Lung (tissue), 12 donors: ENCODE measurements around the gene SERF2. TPM values are rescaled to one million over a fixed set of nuclear protein-coding genes. Genes with fewer than 3 reads are reported as not detected.

Experiments used
- ATAC-seq: fragments of 200-7000 bp; cut with Tn5 transposase; one replicate; pipeline ENCODE4 v1.9.1; 2020; ENCODE audit warnings: moderate number of reproducible peaks; ENCODE audit not compliant: insufficient read depth, low FRiP score
- DNase-seq, 3 donors: peaks; one replicate each; pipeline ENCODE4 v3.0.0-alpha.2; 2013 to 2017
- H3K27ac ChIP-seq, 2 donors: one replicate each; pipeline ENCODE4 v1.5.1; 2013; ENCODE audit warnings: mild to moderate bottlenecking in 2 of 2, moderate library complexity in 2 of 2, control low read depth in 1 of 2, inconsistent platforms in 1 of 2, low read depth in 1 of 2, low read length in 1 of 2
- H3K27me3 ChIP-seq, 3 donors: one replicate each; pipeline ENCODE4 v1.5.1; 2013; ENCODE audit warnings: low read length in 2 of 3; ENCODE audit not compliant: control insufficient read depth in 3 of 3, insufficient read depth in 3 of 3
- H3K36me3 ChIP-seq, 4 donors: one replicate each; pipeline ENCODE4 v1.5.1; 2013; ENCODE audit warnings: low read length in 4 of 4, mild to moderate bottlenecking in 1 of 4, moderate library complexity in 1 of 4; ENCODE audit not compliant: control insufficient read depth in 4 of 4, insufficient read depth in 4 of 4
- H3K4me1 ChIP-seq, 5 donors: one replicate each; pipeline ENCODE4 v1.5.1; 2013; ENCODE audit warnings: low read length in 5 of 5, mild to moderate bottlenecking in 2 of 5, moderate library complexity in 1 of 5; ENCODE audit not compliant: control insufficient read depth in 5 of 5, insufficient read depth in 5 of 5
- H3K4me3 ChIP-seq: one replicate; pipeline ENCODE4 v1.5.1; 2013; ENCODE audit warnings: mild to moderate bottlenecking, control low read depth, moderate library complexity
- H3K9ac ChIP-seq, 2 donors: one replicate each; pipeline ENCODE4 v1.5.1; 2013; ENCODE audit warnings: low read length in 2 of 2, control low read depth in 1 of 2; ENCODE audit not compliant: insufficient read depth in 1 of 2
- H3K9me3 ChIP-seq, 4 donors: one replicate each; pipeline ENCODE4 v1.5.1; 2013; ENCODE audit warnings: low read length in 3 of 4, mild to moderate bottlenecking in 1 of 4, moderate library complexity in 1 of 4; ENCODE audit not compliant: control insufficient read depth in 4 of 4, insufficient read depth in 3 of 4
- CTCF ChIP-seq: IDR thresholded peaks from 2 replicates; pipeline ENCODE4 v1.5.1; 2012; ENCODE audit warnings: mild to moderate bottlenecking; ENCODE audit errors: control extremely low read depth, extremely low read depth
- WGBS, 2 donors: extraction: QIAGEN DNeasy Blood & Tissue Kit; methylation state at CpG; one replicate each; pipeline ENCODE4 v1.1.7; 2013; 5-methylcytosine and 5-hydroxymethylcytosine counted together
- polyA plus RNA-seq, 2 donors: library from polyadenylated mRNA; stranded (reverse); fragments of 200-250 nt; gene quantifications; one replicate each; pipeline ENCODE4 v1.2.1, GENCODE V29; 2013
- total RNA-seq, 2 donors: library from RNA; depleted of rRNA in 1 of 2; stranded (reverse); fragments of >200 nt in 1 of 2; gene quantifications; one replicate each; pipeline ENCODE4 v1.2.1, GENCODE V29; 2014 to 2021
- donor health status: control.
- donor health status: control.
- donor health status: Bipolar disorder and iron deficiency.
- donor health status: healthy.
- donor health status: DM: yes; HTN: yes; CAD: no.

Gene SERF2
- total and polyA plus RNA-seq, 4 donors: 334 to 3,331 (median 1,515) TPM

GRCh38 chr15:43793647-43794046 is 1.5 kb downstream of the SERF2 start:
- no peak for TF ChIP-seq CTCF
- DNase-seq (no peak), ATAC-seq (no peak)
- no peaks in the 10 kb centered on the region for H3K9me3 ChIP-seq
- 74 to 79% methylated on average over 10 of the region's 10 CpGs for WGBS, 2 donors
- no peaks in the 10 kb centered on the region for H3K27me3 ChIP-seq
- H3K36me3 ChIP-seq: peaks cover 0 to 33% (median 24%) of the 10 kb centered on the region in 4 donors
- H3K4me3 ChIP-seq: peak overlapping the region; percentile 89
- H3K9ac ChIP-seq: peak overlapping the region; percentile 96 to 99
- H3K4me1 ChIP-seq: peaks cover 3 to 21% (median 16%) of the 10 kb centered on the region in 5 donors
- H3K27ac ChIP-seq: peak overlapping the region; percentile 95 to 96

GRCh38 chr15:43794269-43795037 is 2.3 kb downstream of the SERF2 start:
- H3K27ac ChIP-seq: peak overlapping the region; percentile 25 to 61
- H3K4me1 ChIP-seq: peaks cover 3 to 27% (median 16%) of the 10 kb centered on the region in 5 donors

GRCh38 chr15:43795197-43795596 is 3.1 kb downstream of the SERF2 start:
- Histone ChIP-seq H3K4me1 (peaks cover 3 to 34% (median 19%) of the 10 kb centered on the region in 5 donors), H3K9ac (no peak overlapping the region), H3K9me3 (no peaks in the 10 kb centered on the region), H3K36me3 (peaks cover 0 to 45% (median 29%) of the 10 kb centered on the region in 4 donors), H3K27me3 (no peaks in the 10 kb centered on the region), H3K4me3 (no peak overlapping the region), H3K27ac (peak overlapping the region; percentile 25 to 34)
- TF ChIP-seq CTCF: no peak
- ATAC-seq (no peak), DNase-seq (no peak)
- 91 to 93% methylated on average over 2 of the region's 2 CpGs for WGBS, 2 donors

More at GRCh38 chr15:43794269-43795037, 2.3 kb downstream of the SERF2 start:
- H3K36me3 ChIP-seq: peaks cover 0 to 38% (median 28%) of the 10 kb centered on the region in 4 donors
- TF ChIP-seq CTCF: no peak
- no peaks in the 10 kb centered on the region for H3K9me3 ChIP-seq
- ATAC-seq (no peak), DNase-seq (no peak)
- H3K9ac ChIP-seq: no peak overlapping the region
- no peak overlapping the region for H3K4me3 ChIP-seq
- 71 to 78% methylated on average over 9 of the region's 9 CpGs for WGBS, 2 donors
- no peaks in the 10 kb centered on the region for H3K27me3 ChIP-seq
